Activated naive CD4-positive, alpha-beta T cell treated with anti-CD3 and anti-CD28 coated beads, Interleukin-2, amount 50 U/mL, for 24 hours (primary cell): ENCODE measurements around the gene MYO3B.
"Not testable (repeated sequence)": the region's sequence is repeated elsewhere in the genome, so short reads cannot be mapped to it uniquely, and the experiment has no call there.

Source experiments
- H3K27ac Mint-ChIP-seq: one replicate; pipeline ENCODE4 v1.8.0; 2021; ENCODE audit warnings: mild to moderate bottlenecking, mixed read lengths
- H3K27me3 Mint-ChIP-seq: one replicate; pipeline ENCODE4 v1.8.0; 2021; ENCODE audit warnings: mixed read lengths
- H3K36me3 Mint-ChIP-seq: one replicate; pipeline ENCODE4 v1.8.0; 2021; ENCODE audit warnings: mixed read lengths
- H3K4me1 Mint-ChIP-seq: one replicate; pipeline ENCODE4 v1.8.0; 2021; ENCODE audit warnings: mixed read lengths
- H3K4me3 Mint-ChIP-seq: one replicate; pipeline ENCODE4 v1.8.0; 2021; ENCODE audit warnings: mild to moderate bottlenecking, mixed read lengths
- H3K9me3 Mint-ChIP-seq: one replicate; pipeline ENCODE4 v1.8.0; 2021; ENCODE audit warnings: mixed read lengths

The MYO3B gene

DNA sequence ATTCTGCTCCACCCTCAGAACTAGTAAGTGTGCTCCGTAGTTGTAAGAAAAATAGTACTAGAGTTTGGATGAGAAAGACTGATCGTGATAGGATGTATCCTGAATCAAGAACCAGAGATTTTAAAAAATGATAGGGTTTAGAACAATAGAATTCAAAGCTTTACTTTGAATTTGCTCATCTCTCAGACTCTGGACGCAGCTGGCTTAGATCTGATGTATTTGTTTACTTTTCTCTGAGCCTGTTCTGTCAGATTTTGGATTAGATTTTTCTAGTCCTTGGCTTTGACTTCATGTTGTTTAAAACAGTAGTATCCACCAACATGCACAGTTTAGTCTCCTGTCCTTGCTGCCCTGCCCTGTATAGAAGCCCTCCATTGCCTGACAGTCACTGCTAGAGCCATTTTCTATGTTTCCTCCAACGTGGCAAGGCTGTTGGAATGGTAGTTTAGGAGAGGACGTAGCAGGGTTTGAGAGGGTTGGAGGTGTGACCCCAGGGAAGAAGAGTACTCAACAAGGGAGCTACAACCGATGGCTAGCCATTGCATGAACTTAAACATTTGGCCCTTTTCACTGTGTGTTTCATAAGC lies 92.4 kb downstream of the MYO3B start:
- Mint-ChIP-seq H3K9me3 (no peaks in the 10 kb centered on the region), H3K27me3 (no peaks in the 10 kb centered on the region), H3K36me3 (no peaks in the 10 kb centered on the region), H3K4me1 (no peaks in the 10 kb centered on the region), H3K4me3 (no peak overlapping the region), H3K27ac (no peak overlapping the region)

GRCh38 chr2:170271340-170271739 lies 93.4 kb downstream of the MYO3B start:
- H3K4me1 Mint-ChIP-seq, result no peaks in the 10 kb centered on the region

DNA sequence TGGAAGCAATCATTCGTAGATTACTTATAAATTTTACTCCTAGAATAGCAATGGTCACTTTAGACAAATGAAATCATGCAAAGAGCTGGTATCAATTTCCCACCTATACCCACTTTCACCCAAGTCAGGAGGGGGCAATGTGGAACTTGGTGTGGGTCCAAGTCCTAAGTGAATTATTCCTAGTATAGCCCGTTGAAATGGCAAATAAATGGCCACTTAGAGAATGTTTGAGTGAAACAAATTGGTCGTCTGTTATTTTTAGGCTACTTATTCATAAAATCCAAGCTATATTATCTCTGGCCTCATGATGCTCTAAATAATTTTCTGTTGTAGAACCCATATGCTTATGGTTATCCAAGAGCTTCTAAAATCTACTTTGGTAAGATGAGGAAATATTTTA lies 98.1 kb downstream of the MYO3B start:
- no peaks in the 10 kb centered on the region for H3K36me3 Mint-ChIP-seq

More at GRCh38 chr2:170271340-170271739, 93.4 kb downstream of the MYO3B start:
- Mint-ChIP-seq H3K27ac (no peak overlapping the region), H3K4me3 (no peak overlapping the region), H3K9me3 (no peaks in the 10 kb centered on the region), H3K36me3 (no peaks in the 10 kb centered on the region), H3K27me3 (no peaks in the 10 kb centered on the region)

DNA sequence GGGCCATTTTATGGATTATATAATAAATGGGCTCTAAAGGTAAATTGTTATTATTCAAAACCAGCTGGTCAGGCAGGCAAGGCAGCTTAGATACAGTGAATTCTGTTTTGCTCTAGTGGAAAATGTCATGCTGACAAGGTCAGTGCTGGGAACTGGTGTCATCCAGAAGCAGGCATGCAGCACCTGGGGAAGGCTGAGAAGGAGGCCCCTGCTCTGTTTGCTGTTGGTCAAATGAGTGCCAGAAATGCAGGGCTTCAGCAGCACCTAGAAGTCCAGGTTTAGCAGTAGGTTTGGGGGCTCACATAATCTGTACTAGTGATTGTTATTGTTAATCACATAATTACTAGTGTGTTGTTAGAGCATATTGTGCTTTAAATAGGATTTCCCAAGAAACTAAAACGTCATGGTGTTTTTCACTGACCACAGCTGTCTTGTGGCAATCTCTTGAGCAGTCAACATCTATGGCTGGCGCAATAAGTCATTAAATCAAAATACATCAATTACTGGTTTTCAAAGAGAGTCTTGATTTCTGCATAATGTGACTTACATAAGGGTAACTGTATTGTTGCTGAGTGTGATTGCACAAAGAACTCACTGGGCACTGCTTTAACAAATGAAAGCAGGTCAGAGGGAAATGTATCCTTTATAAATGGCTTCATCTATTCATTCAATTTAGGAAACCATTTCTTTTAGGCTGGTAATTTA lies 99.1 kb downstream of the MYO3B start:
- H3K36me3 Mint-ChIP-seq, result no peaks in the 10 kb centered on the region
- no peak overlapping the region for H3K4me3 Mint-ChIP-seq
- H3K9me3 Mint-ChIP-seq, result no peaks in the 10 kb centered on the region
- peaks cover 7% of the 10 kb centered on the region for H3K27me3 Mint-ChIP-seq
- no peaks in the 10 kb centered on the region for H3K4me1 Mint-ChIP-seq
- H3K27ac Mint-ChIP-seq, result no peak overlapping the region

More for the DNA sequence above, 98.1 kb downstream of the MYO3B start:
- no peak overlapping the region for H3K4me3 Mint-ChIP-seq
- no peaks in the 10 kb centered on the region for H3K9me3 Mint-ChIP-seq
- H3K4me1 Mint-ChIP-seq, result no peaks in the 10 kb centered on the region
- no peak overlapping the region for H3K27ac Mint-ChIP-seq
- H3K27me3 Mint-ChIP-seq, result peaks cover 5% of the 10 kb centered on the region

DNA sequence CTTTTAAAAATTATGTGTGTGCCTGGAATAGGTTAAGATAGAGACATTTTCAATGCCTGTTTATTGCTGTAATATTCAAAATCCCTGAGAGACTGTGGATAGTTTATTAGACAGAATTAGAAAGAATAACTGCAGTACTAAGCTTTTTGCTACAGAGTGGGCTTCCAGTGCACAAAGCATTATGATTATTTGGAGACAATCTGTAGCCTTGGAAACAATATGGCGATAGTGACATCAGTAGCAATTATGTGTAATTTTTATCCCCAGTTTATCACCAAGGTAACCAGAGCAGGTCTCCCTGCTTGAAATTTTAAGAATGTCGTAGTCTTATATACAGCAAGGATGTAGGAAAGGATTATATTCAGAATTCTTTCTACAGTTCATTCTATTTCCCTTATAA lies 100.0 kb downstream of the MYO3B start:
- H3K9me3 Mint-ChIP-seq, result no peaks in the 10 kb centered on the region
- no peaks in the 10 kb centered on the region for H3K4me1 Mint-ChIP-seq
- no peaks in the 10 kb centered on the region for H3K36me3 Mint-ChIP-seq
- H3K4me3 Mint-ChIP-seq, result no peak overlapping the region
- peaks cover 7% of the 10 kb centered on the region for H3K27me3 Mint-ChIP-seq
- no peak overlapping the region for H3K27ac Mint-ChIP-seq

DNA sequence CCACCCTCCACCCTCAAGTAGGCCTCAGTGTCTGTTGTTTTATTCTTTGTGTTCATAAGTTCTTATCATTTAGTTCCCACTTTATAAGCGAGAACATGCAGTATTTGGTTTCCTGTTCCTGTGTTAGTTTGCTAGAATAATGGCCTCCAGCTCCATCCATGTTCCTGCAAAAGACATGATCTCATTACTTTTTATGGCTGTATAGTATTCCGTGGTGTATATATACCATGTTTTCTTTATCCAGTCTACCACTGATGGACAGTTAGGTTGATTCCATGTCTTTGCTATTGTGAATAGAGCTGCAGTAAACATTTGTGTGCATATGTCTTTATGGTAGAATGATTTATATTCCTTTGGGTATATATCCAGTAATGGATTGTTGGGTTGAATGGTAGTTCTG lies 101.7 kb downstream of the MYO3B start:
- H3K4me3 Mint-ChIP-seq, result not testable (repeated sequence)

GRCh38 chr2:170282851-170283250 lies 104.9 kb downstream of the MYO3B start:
- Mint-ChIP-seq H3K4me3 (no peak overlapping the region), H3K27ac (no peak overlapping the region), H3K4me1 (no peaks in the 10 kb centered on the region), H3K27me3 (peaks cover 14% of the 10 kb centered on the region), H3K9me3 (no peaks in the 10 kb centered on the region), H3K36me3 (no peaks in the 10 kb centered on the region)

More for the DNA sequence above, 101.7 kb downstream of the MYO3B start:
- H3K4me1 Mint-ChIP-seq, H3K36me3 Mint-ChIP-seq, H3K27ac Mint-ChIP-seq, H3K9me3 Mint-ChIP-seq: not testable (repeated sequence)
- peaks cover 11% of the 10 kb centered on the region for H3K27me3 Mint-ChIP-seq

DNA sequence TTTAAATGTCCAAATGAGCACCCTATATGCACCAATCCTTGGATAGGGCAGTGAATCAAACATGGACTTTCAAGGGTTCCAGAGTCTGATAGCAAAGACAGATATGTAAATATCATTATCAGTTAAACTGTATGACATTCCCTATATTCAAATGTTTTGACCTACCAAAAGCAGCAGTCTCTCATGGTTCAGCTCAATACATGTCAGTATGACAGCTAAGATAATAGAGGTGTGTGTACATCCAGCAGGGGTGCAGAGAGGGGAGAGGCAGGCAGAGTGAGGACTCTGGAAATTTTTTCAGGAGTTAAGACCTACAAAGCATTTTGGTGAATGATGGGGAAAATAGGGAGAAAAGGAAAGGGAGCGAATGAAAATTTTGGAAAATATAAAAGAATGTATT lies 106.3 kb downstream of the MYO3B start:
- Mint-ChIP-seq H3K4me3 (no peak overlapping the region), H3K9me3 (no peaks in the 10 kb centered on the region), H3K36me3 (no peaks in the 10 kb centered on the region), H3K27ac (no peak overlapping the region), H3K27me3 (peaks cover 16% of the 10 kb centered on the region), H3K4me1 (no peaks in the 10 kb centered on the region)

GRCh38 chr2:170288859-170289258 lies 110.9 kb downstream of the MYO3B start:
- Mint-ChIP-seq H3K27ac (no peak overlapping the region), H3K27me3 (peaks cover 24% of the 10 kb centered on the region), H3K9me3 (peaks cover 11% of the 10 kb centered on the region), H3K4me3 (no peak overlapping the region), H3K4me1 (no peaks in the 10 kb centered on the region), H3K36me3 (peaks cover 5% of the 10 kb centered on the region)

GRCh38 chr2:170291474-170291873 lies 113.5 kb downstream of the MYO3B start:
- Mint-ChIP-seq H3K36me3 (peaks cover 5% of the 10 kb centered on the region), H3K9me3 (peaks cover 11% of the 10 kb centered on the region), H3K27me3 (peaks cover 29% of the 10 kb centered on the region), H3K4me3 (no peak overlapping the region), H3K4me1 (no peaks in the 10 kb centered on the region), H3K27ac (no peak overlapping the region)

- Mint-ChIP-seq H3K9me3 (peaks cover 11% of the 10 kb centered on the region), H3K27ac (no peak overlapping the region), H3K4me1 (no peaks in the 10 kb centered on the region), H3K27me3 (peaks cover 28% of the 10 kb centered on the region), H3K36me3 (peaks cover 5% of the 10 kb centered on the region), H3K4me3 (no peak overlapping the region)
Observed at GRCh38 chr2:170292415-170292814, 114.5 kb downstream of the MYO3B start.

DNA sequence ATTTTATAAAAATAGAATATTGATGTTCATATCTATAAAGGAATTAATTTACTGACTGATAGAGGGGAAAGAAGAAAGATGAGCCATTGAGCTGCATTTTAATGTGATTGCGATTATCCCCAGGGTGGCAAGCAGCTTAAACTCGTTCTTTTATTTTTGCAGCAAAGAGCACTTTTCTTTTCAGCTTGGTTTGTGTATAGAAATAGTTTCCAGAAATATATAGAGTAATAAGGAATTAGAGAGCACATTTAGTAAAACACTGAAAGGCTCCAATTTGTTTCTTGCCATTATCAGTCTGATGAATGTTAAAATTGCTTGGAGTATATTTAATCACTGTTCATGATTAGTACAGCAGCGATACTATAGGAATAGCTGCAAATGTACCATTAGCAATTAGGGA lies 119.5 kb downstream of the MYO3B start:
- Mint-ChIP-seq H3K9me3 (peaks cover under 1% of the 10 kb centered on the region), H3K4me1 (no peaks in the 10 kb centered on the region), H3K27ac (no peak overlapping the region), H3K36me3 (no peaks in the 10 kb centered on the region), H3K4me3 (no peak overlapping the region), H3K27me3 (peaks cover 15% of the 10 kb centered on the region)

DNA sequence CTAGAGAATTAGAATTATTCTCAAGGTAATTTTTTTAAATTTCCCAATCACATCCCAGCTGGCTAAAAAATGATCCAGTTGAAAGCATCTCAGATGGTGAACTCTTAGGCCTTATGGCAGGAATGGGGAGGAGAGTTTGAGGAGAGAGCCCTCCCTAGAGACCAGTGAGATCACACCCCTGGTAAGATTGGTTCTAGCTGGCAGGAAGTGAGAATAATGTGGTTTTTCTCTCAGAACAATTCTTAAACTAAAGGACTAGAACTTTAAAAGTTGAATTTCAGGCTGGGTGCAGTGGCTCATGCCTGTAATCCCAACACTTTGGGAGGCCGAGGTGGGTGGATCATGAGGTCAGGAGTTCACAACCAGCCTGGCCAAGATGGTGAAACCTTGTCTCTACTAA lies 120.2 kb downstream of the MYO3B start:
- Mint-ChIP-seq H3K4me3 (no peak overlapping the region), H3K36me3 (no peaks in the 10 kb centered on the region), H3K27ac (no peak overlapping the region), H3K9me3 (no peaks in the 10 kb centered on the region), H3K4me1 (no peaks in the 10 kb centered on the region), H3K27me3 (peaks cover 15% of the 10 kb centered on the region)

DNA sequence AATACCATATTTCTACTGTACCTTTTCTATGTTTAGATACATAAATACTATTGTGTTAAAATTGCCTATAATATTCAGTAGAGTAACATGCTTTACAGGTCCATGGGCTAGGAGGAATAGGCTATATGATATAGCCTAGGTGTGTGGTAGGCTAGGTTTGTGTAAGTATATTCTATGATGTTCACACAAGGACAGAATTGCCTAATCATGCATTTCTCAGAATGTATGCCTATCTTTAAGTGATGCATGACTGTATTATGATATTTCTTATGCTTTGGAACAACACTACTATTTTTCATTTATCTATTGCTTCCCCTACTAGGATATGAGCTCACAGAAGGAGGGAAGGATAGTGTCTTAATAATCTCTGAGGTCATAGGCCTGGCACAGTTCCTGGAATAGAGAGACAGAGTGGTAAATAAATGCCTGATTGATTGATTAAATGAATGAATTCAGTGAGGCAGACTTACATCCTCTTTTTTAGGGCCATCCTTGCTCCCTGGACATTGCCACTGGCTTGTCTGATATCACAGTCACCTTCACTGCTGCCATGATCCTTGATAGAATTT lies 121.0 kb downstream of the MYO3B start:
- H3K36me3 Mint-ChIP-seq, result no peaks in the 10 kb centered on the region
- H3K4me3 Mint-ChIP-seq, result no peak overlapping the region
- no peak overlapping the region for H3K27ac Mint-ChIP-seq
- H3K9me3 Mint-ChIP-seq, result no peaks in the 10 kb centered on the region
- no peaks in the 10 kb centered on the region for H3K4me1 Mint-ChIP-seq
- peaks cover 12% of the 10 kb centered on the region for H3K27me3 Mint-ChIP-seq

- Mint-ChIP-seq H3K27me3 (peaks cover 9% of the 10 kb centered on the region), H3K9me3 (no peaks in the 10 kb centered on the region), H3K4me3 (no peak overlapping the region), H3K4me1 (no peaks in the 10 kb centered on the region), H3K27ac (no peak overlapping the region), H3K36me3 (no peaks in the 10 kb centered on the region)
Observed at GRCh38 chr2:170300993-170301392, 123.0 kb downstream of the MYO3B start.

DNA sequence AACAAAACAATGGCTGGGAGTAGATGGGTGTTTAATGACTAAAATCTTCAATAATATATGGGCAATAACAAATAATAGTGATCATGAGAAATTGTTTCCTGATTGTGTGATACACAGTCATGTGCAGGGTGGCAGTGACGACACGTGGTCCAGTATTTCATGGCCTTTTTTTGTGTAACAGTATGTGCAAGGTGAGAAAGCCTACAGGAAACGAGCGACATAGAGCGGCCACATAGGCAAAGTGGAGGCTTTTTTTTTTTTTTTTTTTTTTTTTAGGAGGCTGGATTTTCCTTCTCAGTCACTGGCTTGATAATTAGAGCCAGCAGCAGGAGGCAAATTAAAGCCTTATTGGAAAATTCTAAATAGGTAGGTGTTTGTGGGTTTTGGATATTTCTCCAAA lies 123.7 kb downstream of the MYO3B start:
- H3K27me3 Mint-ChIP-seq, result peaks cover 10% of the 10 kb centered on the region
- no peaks in the 10 kb centered on the region for H3K9me3 Mint-ChIP-seq
- no peak overlapping the region for H3K27ac Mint-ChIP-seq
- H3K4me1 Mint-ChIP-seq, result no peaks in the 10 kb centered on the region
- no peaks in the 10 kb centered on the region for H3K36me3 Mint-ChIP-seq
- no peak overlapping the region for H3K4me3 Mint-ChIP-seq
